ENCODE results near the gene TRABD2B. TPM values are rescaled to one million over a fixed set of nuclear protein-coding genes. Genes with fewer than 3 reads are reported as not detected.
A peak's percentile ranks its signal among the peaks of the same experiment; 100 is the strongest.

TRABD2B gene
- total RNA-seq, 1 donor from 2014 or later, result 1.4 TPM

DNA sequence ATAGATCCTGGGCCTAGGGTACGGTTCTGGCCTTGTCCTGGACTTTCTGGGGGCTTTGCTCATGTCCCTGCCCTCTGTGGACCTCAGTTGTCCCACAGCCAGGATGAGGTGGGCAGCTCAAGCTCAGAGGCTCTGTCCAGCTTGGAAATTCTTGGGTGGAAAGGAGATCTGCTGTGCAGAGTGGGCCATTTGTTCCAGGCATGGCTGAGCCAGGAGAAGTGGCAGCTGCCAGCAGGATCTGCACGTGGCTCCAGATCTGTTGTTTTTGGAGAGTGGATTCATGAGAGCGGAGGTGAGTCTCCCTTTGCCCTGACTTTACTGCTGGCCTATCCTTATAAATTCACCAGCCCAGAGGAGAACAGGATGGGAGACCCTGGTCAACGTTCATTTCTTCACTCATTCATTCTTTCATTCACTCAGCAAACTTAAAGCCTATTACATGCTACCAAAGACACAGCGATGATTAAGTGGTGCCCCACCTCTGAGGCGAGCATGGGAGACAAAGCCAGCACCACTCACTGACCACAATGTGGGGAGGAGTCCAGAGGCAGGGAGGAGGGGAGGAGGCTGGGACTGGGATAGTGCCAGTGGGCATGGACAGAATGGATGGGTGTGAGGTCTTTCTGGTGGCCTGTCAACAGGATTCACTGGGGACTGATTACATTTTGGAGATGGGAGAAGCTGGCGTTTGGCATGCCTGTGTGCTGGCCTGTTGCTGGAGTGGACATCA is 205.1 kb downstream of the TRABD2B start:
- no peak for DNase-seq
- H3K9me3 ChIP-seq (replicated peaks), result no peaks in the 10 kb centered on the region
- H3K36me3 ChIP-seq, result no peaks in the 10 kb centered on the region
- no peak overlapping the region for H3K4me3 ChIP-seq
- TF ChIP-seq, protein P1, sequence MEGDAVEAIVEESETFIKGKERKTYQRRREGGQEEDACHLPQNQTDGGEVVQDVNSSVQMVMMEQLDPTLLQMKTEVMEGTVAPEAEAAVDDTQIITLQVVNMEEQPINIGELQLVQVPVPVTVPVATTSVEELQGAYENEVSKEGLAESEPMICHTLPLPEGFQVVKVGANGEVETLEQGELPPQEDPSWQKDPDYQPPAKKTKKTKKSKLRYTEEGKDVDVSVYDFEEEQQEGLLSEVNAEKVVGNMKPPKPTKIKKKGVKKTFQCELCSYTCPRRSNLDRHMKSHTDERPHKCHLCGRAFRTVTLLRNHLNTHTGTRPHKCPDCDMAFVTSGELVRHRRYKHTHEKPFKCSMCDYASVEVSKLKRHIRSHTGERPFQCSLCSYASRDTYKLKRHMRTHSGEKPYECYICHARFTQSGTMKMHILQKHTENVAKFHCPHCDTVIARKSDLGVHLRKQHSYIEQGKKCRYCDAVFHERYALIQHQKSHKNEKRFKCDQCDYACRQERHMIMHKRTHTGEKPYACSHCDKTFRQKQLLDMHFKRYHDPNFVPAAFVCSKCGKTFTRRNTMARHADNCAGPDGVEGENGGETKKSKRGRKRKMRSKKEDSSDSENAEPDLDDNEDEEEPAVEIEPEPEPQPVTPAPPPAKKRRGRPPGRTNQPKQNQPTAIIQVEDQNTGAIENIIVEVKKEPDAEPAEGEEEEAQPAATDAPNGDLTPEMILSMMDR (IDR thresholded peaks at IDR 0.05; ENCODE audit: borderline replicate concordance), result no peak
- intact Hi-C loops (cut with micrococcal nuclease), result loop anchor here (10.0 kb wide), 1 partner anchor 203 kb away; the partner anchor contains the start of gene TRABD2B
- H3K27me3 ChIP-seq (ENCODE audit: low read depth), result no peaks in the 10 kb centered on the region
- H3K27ac ChIP-seq (replicated peaks), result no peak overlapping the region
- no peaks in the 10 kb centered on the region for H3K4me1 ChIP-seq

DNA sequence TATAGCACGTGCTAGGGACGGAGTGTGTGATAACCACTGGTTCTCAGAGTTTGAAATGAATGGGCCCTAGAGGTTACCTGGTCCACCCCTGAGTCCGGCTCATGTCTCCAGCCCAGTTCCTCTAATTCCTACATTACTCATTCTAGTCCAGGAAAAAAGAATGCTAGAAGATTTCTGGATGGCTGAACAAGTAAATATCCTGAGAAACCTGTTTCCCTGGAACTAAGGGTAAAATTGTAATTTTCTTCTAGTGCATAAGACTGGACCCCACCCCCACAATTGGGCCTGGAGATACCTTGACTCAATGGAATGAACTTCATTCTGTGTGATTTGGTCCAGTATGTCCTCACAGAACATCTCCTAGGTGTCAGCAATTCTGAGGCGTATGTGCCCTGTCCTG is 208.4 kb downstream of the TRABD2B start:
- TF ChIP-seq, protein P1 (IDR thresholded peaks at IDR 0.05; ENCODE audit: borderline replicate concordance), result no peak
- intact Hi-C loops (cut with micrococcal nuclease), result no loop called here
- DNase-seq, result no peak
- H3K4me3 ChIP-seq, result no peak overlapping the region
- H3K27me3 ChIP-seq (ENCODE audit: low read depth), result no peaks in the 10 kb centered on the region
- H3K9me3 ChIP-seq (replicated peaks), result no peaks in the 10 kb centered on the region
- H3K4me1 ChIP-seq, result peaks cover 28% of the 10 kb centered on the region
- no peaks in the 10 kb centered on the region for H3K36me3 ChIP-seq
- no peak overlapping the region for H3K27ac ChIP-seq (replicated peaks)

- H3K9me3 ChIP-seq (replicated peaks), result no peaks in the 10 kb centered on the region
- peaks cover 38% of the 10 kb centered on the region for H3K4me1 ChIP-seq
- intact Hi-C loops (cut with micrococcal nuclease), result no loop called here
- H3K27me3 ChIP-seq (ENCODE audit: low read depth), result no peaks in the 10 kb centered on the region
- no peak overlapping the region for H3K27ac ChIP-seq (replicated peaks)
- no peak overlapping the region for H3K4me3 ChIP-seq
- H3K36me3 ChIP-seq, result no peaks in the 10 kb centered on the region
- no peak for DNase-seq
- TF ChIP-seq, protein P1 (IDR thresholded peaks at IDR 0.05; ENCODE audit: borderline replicate concordance), result no peak
These were observed 209.6 kb downstream of the TRABD2B start for GRCh38 chr1:47787560-47787959.

GRCh38 chr1:47786316-47786715 is 210.9 kb downstream of the TRABD2B start:
- no peak for DNase-seq
- Histone ChIP-seq H3K27me3 (ENCODE audit: low read depth) (no peaks in the 10 kb centered on the region), H3K27ac (replicated peaks) (peak overlapping the region; percentile 33), H3K9me3 (replicated peaks) (no peaks in the 10 kb centered on the region), H3K4me1 (peaks cover 50% of the 10 kb centered on the region), H3K4me3 (no peak overlapping the region), H3K36me3 (no peaks in the 10 kb centered on the region)
- TF ChIP-seq, protein P1 (IDR thresholded peaks at IDR 0.05; ENCODE audit: borderline replicate concordance), result no peak
- intact Hi-C loops (cut with micrococcal nuclease), result no loop called here

DNA sequence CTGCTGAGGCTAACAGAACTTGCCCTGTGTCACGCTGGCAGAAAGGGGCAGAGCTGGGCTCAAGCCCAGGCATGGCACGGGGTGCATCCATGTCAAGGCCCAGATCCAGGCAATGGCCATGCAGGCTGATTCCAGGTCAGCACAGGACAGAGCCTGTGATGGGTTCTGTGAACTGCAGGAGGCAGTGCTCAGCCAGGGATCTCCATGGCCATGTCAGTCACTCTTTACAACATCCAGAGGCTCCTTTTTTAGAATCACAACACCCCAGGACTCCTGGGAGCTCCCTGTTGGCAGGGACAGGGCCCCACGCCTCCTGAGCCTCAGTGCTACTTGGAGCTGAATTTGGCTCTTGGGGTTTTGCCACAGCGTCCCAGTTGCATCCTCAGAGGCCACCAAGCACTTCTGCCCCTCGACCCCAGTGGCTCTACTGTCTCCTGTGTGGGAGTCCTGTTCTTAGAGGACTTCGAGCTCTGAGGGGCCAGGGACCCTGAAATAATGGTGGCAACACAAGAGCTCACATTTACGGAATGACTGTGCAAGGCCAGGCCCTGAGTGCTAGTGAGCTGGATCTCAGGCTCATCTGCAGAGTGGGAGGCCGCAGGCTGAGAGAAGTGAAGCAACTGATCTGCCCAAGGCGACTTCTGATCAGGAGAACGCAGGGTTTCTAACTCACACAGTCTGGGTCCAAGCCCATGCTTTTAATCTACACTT is 211.5 kb downstream of the TRABD2B start:
- Histone ChIP-seq H3K27me3 (ENCODE audit: low read depth) (no peaks in the 10 kb centered on the region), H3K4me3 (no peak overlapping the region), H3K4me1 (peaks cover 52% of the 10 kb centered on the region), H3K27ac (replicated peaks) (peak overlapping the region; percentile 33), H3K36me3 (no peaks in the 10 kb centered on the region), H3K9me3 (replicated peaks) (no peaks in the 10 kb centered on the region)
- TF ChIP-seq, protein P1 (IDR thresholded peaks at IDR 0.05; ENCODE audit: borderline replicate concordance), result peak; percentile 62
- intact Hi-C loops (cut with micrococcal nuclease), result no loop called here
- DNase-seq, result no peak
